Measurements from ENCODE around the gene KRT9. TPM values are rescaled to one million over a fixed set of nuclear protein-coding genes. Genes with fewer than 3 reads are reported as not detected.
A peak's percentile ranks its signal among the peaks of the same experiment; 100 is the strongest.

KRT9 gene
- total RNA-seq, 5 donors from 2014 or later (not counting 1 experiment from before 2014, with no cell fraction given): not detected

DNA sequence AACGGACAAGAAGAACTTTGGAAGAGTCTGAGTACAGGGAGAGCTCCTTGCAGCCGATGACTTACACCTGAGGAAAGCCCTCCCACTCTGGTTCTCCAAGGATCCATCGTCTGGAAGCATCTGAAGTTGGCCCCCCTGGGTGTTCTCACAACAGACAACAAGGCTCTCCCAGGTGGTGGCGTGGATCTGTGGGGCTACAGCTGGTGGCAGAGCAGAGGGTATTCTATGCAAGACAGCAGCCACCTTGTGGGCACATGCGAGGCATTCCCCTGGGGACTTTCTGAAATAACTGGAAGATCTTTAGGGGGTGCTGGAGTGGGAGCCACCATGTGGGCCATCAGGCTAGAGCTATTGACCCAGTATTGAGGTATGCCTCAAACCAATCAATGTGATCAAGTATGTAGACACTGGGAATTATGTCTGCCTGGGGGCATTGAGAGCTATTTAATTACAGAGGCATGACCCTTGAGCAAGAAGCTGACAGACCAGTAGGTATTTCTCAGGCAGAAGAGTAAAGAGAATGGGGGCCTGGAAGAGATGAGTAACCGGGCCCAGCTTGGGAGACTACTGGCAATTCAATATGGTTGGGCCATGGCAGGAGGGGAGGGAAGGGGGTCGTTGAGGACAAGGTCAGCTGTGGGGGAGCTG, 36.8 kb downstream of the KRT9 start:
- H3K4me1 Mint-ChIP-seq: no peaks in the 10 kb centered on the region
- no peak for ATAC-seq (replicated peaks in 1 of 4)
- H3K27me3 Mint-ChIP-seq: peaks cover 36 to 42% of the 10 kb centered on the region in 2 donors
- DNase-seq: no peak
- H3K9me3 Mint-ChIP-seq: no peaks in the 10 kb centered on the region
- Histone ChIP-seq H3K27ac (ENCODE audit: low read length) (no peak overlapping the region), H3K4me3 (ENCODE audit: control insufficient read depth in 1 of 2, extremely low read depth in 1 of 2, low read length in 1 of 2) (no peak overlapping the region), H3K36me3 (ENCODE audit: control insufficient read depth in 2 of 2, extremely low read depth in 1 of 2, insufficient read depth in 1 of 2, low read length in 1 of 2) (no peaks in the 10 kb centered on the region), H3K4me1 (ENCODE audit: control insufficient read depth in 1 of 2, extremely low read depth in 1 of 2, insufficient read depth in 2 of 2, low read length in 2 of 2) (no peaks in the 10 kb centered on the region), H3K9me3 (no peaks in the 10 kb centered on the region), H3K27me3 (replicated peaks in 1 of 2; ENCODE audit: control insufficient read depth in 2 of 2, extremely low read depth in 1 of 2, insufficient read depth in 2 of 2, low read length in 1 of 2) (peaks cover 3 to 43% of the 10 kb centered on the region in 2 experiments)
- ChIA-PET CTCF (interaction anchor here in 1 of 2 donors (1.0 kb wide), 1 partner anchor 127 kb away, joined by 3 read pairs; no protein-coding TSS in a partner anchor), POLR2A (no interaction called here)
- H3K4me3 Mint-ChIP-seq: no peak overlapping the region
- no peak overlapping the region for H3K27ac Mint-ChIP-seq
- H3K36me3 Mint-ChIP-seq: no peaks in the 10 kb centered on the region
- 44% methylated on average over 3 of the region's 7 CpGs for WGBS (ENCODE audit: insufficient coverage)

DNA sequence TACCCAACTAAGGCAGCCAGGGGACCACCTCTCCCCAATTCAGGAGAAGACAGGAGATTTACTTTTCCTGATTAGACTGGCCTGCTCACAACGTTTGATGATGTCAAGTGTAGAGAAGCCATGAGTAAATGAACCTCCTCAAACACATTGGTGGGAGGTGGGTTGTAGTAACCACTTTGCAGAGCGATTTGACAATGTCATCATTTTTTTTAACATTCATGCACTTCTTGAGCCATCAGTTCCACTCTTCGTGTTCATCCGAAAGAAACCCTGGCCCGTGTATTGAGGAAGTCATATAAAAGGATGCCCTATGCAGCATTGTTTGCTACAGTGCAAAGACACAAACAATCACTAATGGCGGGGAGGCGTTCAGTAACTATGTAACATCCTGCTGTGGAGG, 38.2 kb downstream of the KRT9 start:
- H3K36me3 ChIP-seq (ENCODE audit: control insufficient read depth in 2 of 2, extremely low read depth in 1 of 2, insufficient read depth in 1 of 2, low read length in 1 of 2): no peaks in the 10 kb centered on the region
- H3K4me3 ChIP-seq (ENCODE audit: control insufficient read depth in 1 of 2, extremely low read depth in 1 of 2, low read length in 1 of 2): no peak overlapping the region
- H3K4me3 Mint-ChIP-seq: no peak overlapping the region
- H3K9me3 ChIP-seq: no peaks in the 10 kb centered on the region
- WGBS (ENCODE audit: insufficient coverage): 78% methylated on average over 3 of the region's 7 CpGs
- ChIA-PET POLR2A (interaction anchor here in 1 of 2 donors (0.6 kb wide), 1 partner anchor 45 kb away, joined by 6 read pairs; no protein-coding TSS in a partner anchor), CTCF (interaction anchor here (0.6 to 0.7 kb wide), 2 partner anchors 20 to 40 kb away, joined by 3 to 8 read pairs; no protein-coding TSS in a partner anchor)
- peaks cover 0 to 7% (median 2%) of the 10 kb centered on the region in 3 donors for H3K4me1 Mint-ChIP-seq
- no peaks in the 10 kb centered on the region for H3K9me3 Mint-ChIP-seq
- H3K27me3 ChIP-seq (replicated peaks in 1 of 2; ENCODE audit: control insufficient read depth in 2 of 2, extremely low read depth in 1 of 2, insufficient read depth in 2 of 2, low read length in 1 of 2): peaks cover 4 to 57% of the 10 kb centered on the region in 2 experiments
- no peaks in the 10 kb centered on the region for H3K4me1 ChIP-seq (ENCODE audit: control insufficient read depth in 1 of 2, extremely low read depth in 1 of 2, insufficient read depth in 2 of 2, low read length in 2 of 2)
- no peak overlapping the region for H3K27ac ChIP-seq (ENCODE audit: low read length)
- DNase-seq (no peak), ATAC-seq (replicated peaks in 1 of 4) (no peak)
- H3K36me3 Mint-ChIP-seq: no peaks in the 10 kb centered on the region
- peaks cover 50 to 56% of the 10 kb centered on the region in 2 donors for H3K27me3 Mint-ChIP-seq
- no peak overlapping the region for H3K27ac Mint-ChIP-seq

DNA sequence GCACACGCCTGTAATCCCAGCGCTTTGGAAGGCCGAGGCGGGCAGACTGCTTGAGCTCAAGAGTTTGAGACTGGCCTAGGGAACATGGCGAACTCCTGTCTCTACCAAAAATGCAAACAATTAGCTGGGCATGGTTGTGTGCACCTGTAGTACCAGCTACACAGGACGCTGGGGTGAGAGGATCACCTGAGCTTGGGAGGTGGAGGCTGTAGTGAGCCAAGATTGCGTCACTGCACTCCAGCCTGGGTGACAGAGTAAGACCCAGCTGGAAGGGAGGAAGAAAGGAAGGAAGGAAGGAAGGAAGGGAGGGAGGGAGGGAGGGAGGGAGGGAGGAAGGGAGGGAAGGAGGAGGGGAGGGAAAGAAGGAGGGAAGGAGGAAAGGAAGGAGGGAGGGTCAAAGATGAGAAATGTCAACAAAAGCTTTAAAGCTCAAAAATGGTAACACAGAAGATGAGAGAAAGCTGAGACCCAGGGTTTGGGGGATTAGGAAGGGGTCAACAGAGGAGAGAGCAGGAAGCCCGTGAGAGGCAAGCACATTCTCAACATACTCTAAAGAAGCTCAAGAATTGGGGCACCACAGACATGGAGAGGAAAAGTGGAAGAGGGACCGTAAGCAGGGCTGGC, 38.8 kb downstream of the KRT9 start:
- peaks cover 54 to 61% of the 10 kb centered on the region in 2 donors for H3K27me3 Mint-ChIP-seq
- ChIA-PET CTCF (interaction anchor here (0.6 to 1.0 kb wide), 2 partner anchors 16 to 39 kb away, joined by 3 read pairs; no protein-coding TSS in a partner anchor), POLR2A (no interaction called here)
- no peak for DNase-seq
- H3K4me1 ChIP-seq (ENCODE audit: control insufficient read depth in 1 of 2, extremely low read depth in 1 of 2, insufficient read depth in 2 of 2, low read length in 2 of 2): peaks cover 0 to 4% of the 10 kb centered on the region in 2 experiments
- no peak overlapping the region for H3K4me3 Mint-ChIP-seq
- no peak overlapping the region for H3K27ac Mint-ChIP-seq
- no peaks in the 10 kb centered on the region for H3K9me3 ChIP-seq
- H3K9me3 Mint-ChIP-seq: no peaks in the 10 kb centered on the region
- peaks cover 4 to 63% of the 10 kb centered on the region in 2 experiments for H3K27me3 ChIP-seq (replicated peaks in 1 of 2; ENCODE audit: control insufficient read depth in 2 of 2, extremely low read depth in 1 of 2, insufficient read depth in 2 of 2, low read length in 1 of 2)
- no peaks in the 10 kb centered on the region for H3K36me3 Mint-ChIP-seq
- H3K27ac ChIP-seq (ENCODE audit: low read length): no peak overlapping the region
- H3K36me3 ChIP-seq (ENCODE audit: control insufficient read depth in 2 of 2, extremely low read depth in 1 of 2, insufficient read depth in 1 of 2, low read length in 1 of 2): no peaks in the 10 kb centered on the region
- WGBS (ENCODE audit: insufficient coverage): 100% methylated on average over 1 of the region's 9 CpGs
- no peak overlapping the region for H3K4me3 ChIP-seq (ENCODE audit: control insufficient read depth in 1 of 2, extremely low read depth in 1 of 2, low read length in 1 of 2)
- peaks cover 4 to 11% (median 5%) of the 10 kb centered on the region in 3 donors for H3K4me1 Mint-ChIP-seq
- ATAC-seq (replicated peaks in 1 of 4): no peak

DNA sequence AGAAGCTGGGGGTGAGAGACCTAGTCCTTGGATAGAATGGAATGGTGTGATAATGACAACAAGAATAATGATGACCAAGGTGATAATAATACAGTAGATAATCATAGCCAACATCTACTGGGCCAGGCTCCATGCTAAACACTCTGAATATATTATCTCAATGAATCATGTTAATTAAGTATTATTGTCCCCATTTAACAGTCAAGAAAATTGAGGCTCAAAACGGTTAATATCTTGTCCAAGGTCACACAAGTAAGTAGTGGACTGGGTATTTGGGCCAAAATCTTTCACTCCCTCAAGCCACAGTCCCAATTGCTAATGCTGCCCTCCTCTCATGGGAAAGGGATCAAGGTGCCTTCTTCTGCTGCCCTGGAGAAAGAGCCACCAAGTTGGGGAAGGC, 39.9 kb downstream of the KRT9 start:
- Mint-ChIP-seq H3K4me1 (peaks cover 5 to 16% (median 10%) of the 10 kb centered on the region in 3 donors), H3K27ac (no peak overlapping the region), H3K36me3 (no peaks in the 10 kb centered on the region), H3K27me3 (peaks cover 57 to 68% of the 10 kb centered on the region in 2 donors), H3K9me3 (no peaks in the 10 kb centered on the region), H3K4me3 (no peak overlapping the region)
- POLR2A ChIA-PET: interaction anchor here in 1 of 2 donors (0.5 kb wide), 1 partner anchor 1381 kb away, joined by 4 read pairs; no protein-coding TSS in a partner anchor
- ATAC-seq (replicated peaks in 1 of 4) (no peak), DNase-seq (no peak)
- H3K27ac ChIP-seq (ENCODE audit: low read length): no peak overlapping the region
- H3K27me3 ChIP-seq (replicated peaks in 1 of 2; ENCODE audit: control insufficient read depth in 2 of 2, extremely low read depth in 1 of 2, insufficient read depth in 2 of 2, low read length in 1 of 2): peaks cover 4 to 65% of the 10 kb centered on the region in 2 experiments
- H3K36me3 ChIP-seq (ENCODE audit: control insufficient read depth in 2 of 2, extremely low read depth in 1 of 2, insufficient read depth in 1 of 2, low read length in 1 of 2): no peaks in the 10 kb centered on the region
- H3K4me1 ChIP-seq (ENCODE audit: control insufficient read depth in 1 of 2, extremely low read depth in 1 of 2, insufficient read depth in 2 of 2, low read length in 2 of 2): peaks cover 0 to 15% of the 10 kb centered on the region in 2 experiments
- CTCF ChIA-PET: interaction anchor here in 1 of 2 donors (0.7 kb wide), 1 partner anchor 17 kb away, joined by 3 read pairs; no protein-coding TSS in a partner anchor
- H3K4me3 ChIP-seq (ENCODE audit: control insufficient read depth in 1 of 2, extremely low read depth in 1 of 2, low read length in 1 of 2): no peak overlapping the region
- no peaks in the 10 kb centered on the region for H3K9me3 ChIP-seq
- no CpG with 5 or more reads among the region's 1 CpG for WGBS (ENCODE audit: insufficient coverage)

DNA sequence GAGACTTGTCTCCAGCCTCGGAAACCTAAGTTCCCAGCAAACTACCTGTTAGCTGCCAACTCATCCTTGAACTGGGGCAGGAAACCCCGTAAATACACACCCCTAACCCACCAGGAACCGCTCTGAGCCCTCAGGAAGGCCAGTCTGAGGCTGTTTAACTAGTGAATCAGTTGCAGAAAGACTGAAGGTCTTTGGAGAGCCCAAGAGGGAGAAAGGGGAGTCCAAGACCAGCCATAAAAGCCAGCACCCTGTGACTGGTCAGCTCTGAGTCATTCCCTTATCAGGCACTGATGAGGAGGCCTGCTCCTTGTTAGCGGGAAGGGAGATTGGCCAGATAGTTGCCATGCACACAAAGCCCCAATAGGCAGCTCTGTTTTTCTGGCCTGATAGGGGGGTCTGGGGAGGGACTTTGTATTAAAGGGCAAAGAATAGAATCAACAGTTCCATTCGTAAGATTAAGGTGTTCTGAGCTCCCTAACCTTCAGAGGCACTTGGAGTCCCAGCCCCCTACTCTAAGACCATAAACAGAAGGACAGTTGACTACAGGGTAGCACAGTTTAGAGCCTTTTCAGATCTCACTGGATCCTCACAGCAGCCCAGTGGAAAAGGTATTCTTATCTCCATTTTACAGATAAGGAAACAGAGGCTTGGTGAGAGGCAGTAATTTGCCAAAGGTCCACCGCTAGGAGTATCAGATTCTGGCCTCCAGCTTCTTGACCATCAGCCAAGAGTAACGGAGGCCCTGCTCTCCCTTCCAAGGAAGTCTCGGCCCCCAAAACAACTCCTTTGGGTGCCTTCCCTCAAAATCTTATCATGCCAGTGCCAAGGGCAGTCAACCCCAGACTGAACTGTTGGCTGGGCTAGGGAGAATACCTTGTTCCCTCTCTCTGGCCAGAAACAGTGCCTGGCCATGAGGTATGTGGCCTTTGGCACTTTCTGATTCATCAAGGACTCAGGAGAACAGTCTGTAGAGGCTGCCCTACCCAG, 41.5 kb downstream of the KRT9 start:
- DNase-seq: no peak
- WGBS (ENCODE audit: insufficient coverage): 100% methylated on average over 1 of the region's 8 CpGs
- no peaks in the 10 kb centered on the region for H3K36me3 ChIP-seq (ENCODE audit: control insufficient read depth in 2 of 2, extremely low read depth in 1 of 2, insufficient read depth in 1 of 2, low read length in 1 of 2)
- peaks cover 57 to 69% of the 10 kb centered on the region in 2 donors for H3K27me3 Mint-ChIP-seq
- no peak for ATAC-seq (replicated peaks in 1 of 4)
- H3K27ac Mint-ChIP-seq: no peak overlapping the region
- POLR2A ChIA-PET: no interaction called here
- no peaks in the 10 kb centered on the region for H3K36me3 Mint-ChIP-seq
- H3K27ac ChIP-seq (ENCODE audit: low read length): no peak overlapping the region
- no peak overlapping the region for H3K4me3 Mint-ChIP-seq
- no peaks in the 10 kb centered on the region for H3K9me3 Mint-ChIP-seq
- H3K4me1 ChIP-seq (ENCODE audit: control insufficient read depth in 1 of 2, extremely low read depth in 1 of 2, insufficient read depth in 2 of 2, low read length in 2 of 2): peaks cover 0 to 16% of the 10 kb centered on the region in 2 experiments
- H3K4me3 ChIP-seq (ENCODE audit: control insufficient read depth in 1 of 2, extremely low read depth in 1 of 2, low read length in 1 of 2): no peak overlapping the region
- H3K9me3 ChIP-seq: no peaks in the 10 kb centered on the region
- H3K4me1 Mint-ChIP-seq: peaks cover 5 to 18% (median 11%) of the 10 kb centered on the region in 3 donors
- CTCF ChIA-PET: no interaction called here
- peaks cover 4 to 64% of the 10 kb centered on the region in 2 experiments for H3K27me3 ChIP-seq (replicated peaks in 1 of 2; ENCODE audit: control insufficient read depth in 2 of 2, extremely low read depth in 1 of 2, insufficient read depth in 2 of 2, low read length in 1 of 2)

DNA sequence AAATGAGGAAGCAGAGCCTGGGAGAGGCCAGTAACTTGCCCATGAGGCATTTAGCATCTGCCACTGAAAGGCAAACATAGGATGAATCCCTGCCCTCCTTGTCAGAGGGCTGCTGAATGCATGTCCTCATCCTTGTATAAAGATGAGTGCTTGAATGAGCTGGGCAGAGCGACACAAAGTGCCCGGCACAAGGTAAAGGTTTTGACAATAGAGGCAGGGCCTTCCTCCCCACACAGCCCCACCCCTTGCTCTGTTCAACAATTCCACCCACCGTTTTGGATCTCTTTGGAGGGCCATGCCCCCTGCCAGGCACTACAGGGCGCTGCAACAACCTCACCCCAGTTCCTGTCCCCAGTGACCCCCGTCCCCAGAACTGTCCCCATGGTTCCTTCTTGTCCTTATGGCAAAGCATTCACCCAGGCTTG, 42.4 kb downstream of the KRT9 start:
- Histone ChIP-seq H3K4me3 (ENCODE audit: control insufficient read depth in 1 of 2, extremely low read depth in 1 of 2, low read length in 1 of 2) (no peak overlapping the region), H3K27ac (ENCODE audit: low read length) (no peak overlapping the region), H3K9me3 (no peaks in the 10 kb centered on the region), H3K36me3 (ENCODE audit: control insufficient read depth in 2 of 2, extremely low read depth in 1 of 2, insufficient read depth in 1 of 2, low read length in 1 of 2) (no peaks in the 10 kb centered on the region), H3K27me3 (replicated peaks in 1 of 2; ENCODE audit: control insufficient read depth in 2 of 2, extremely low read depth in 1 of 2, insufficient read depth in 2 of 2, low read length in 1 of 2) (peaks cover 4 to 65% of the 10 kb centered on the region in 2 experiments), H3K4me1 (ENCODE audit: control insufficient read depth in 1 of 2, extremely low read depth in 1 of 2, insufficient read depth in 2 of 2, low read length in 2 of 2) (peaks cover 0 to 16% of the 10 kb centered on the region in 2 experiments)
- Mint-ChIP-seq H3K27ac (no peak overlapping the region), H3K36me3 (no peaks in the 10 kb centered on the region), H3K9me3 (no peaks in the 10 kb centered on the region), H3K4me1 (peaks cover 5 to 18% (median 11%) of the 10 kb centered on the region in 3 donors), H3K4me3 (peak overlapping the region in 1 of 3 donors; percentile 70), H3K27me3 (peaks cover 53 to 61% of the 10 kb centered on the region in 2 donors)
- ChIA-PET POLR2A (no interaction called here), CTCF (no interaction called here)
- DNase-seq: no peak
- 33% methylated on average over 1 of the region's 5 CpGs for WGBS (ENCODE audit: insufficient coverage)
- no peak for ATAC-seq (replicated peaks in 1 of 4)

All from T-cell (primary cell).